NOMO-1 treated with dmso at 0.1 percent for 144 hours (cell line): ENCODE data around the gene KIF21A.

Experiments used
- DNase-seq: peaks from one replicate; lab custom pipeline; 2025; ENCODE audit not compliant: unreplicated experiment; lab: John Stamatoyannopoulos, UW

KIF21A gene

GRCh38 chr12:39287817-39288216 is 155.1 kb downstream of the KIF21A start:
- peak; percentile 20 for DNase-seq

- DNase-seq = no peak
Measured at GRCh38 chr12:39287409-39287808, 155.5 kb downstream of the KIF21A start.

- no peak for DNase-seq
Measured at GRCh38 chr12:39278426-39278825, 164.5 kb downstream of the KIF21A start.

DNA sequence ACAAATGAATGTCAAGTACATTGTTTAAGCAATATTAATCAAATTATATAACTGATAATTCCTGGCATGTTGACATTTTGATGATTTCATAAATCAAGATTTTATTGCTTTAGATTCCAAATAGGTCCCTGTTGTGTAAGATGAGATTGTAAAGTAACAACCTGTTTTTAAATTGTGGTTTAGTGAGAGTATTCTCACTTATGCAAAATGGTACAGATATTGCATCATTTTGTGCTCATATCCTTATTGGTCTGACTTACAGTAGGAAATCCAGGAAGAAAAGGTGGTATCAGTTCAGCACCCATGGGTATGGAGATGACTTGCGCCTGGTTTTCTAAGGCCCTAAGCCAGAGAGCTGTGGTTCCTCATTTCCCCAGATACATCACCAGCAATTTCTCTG is 165.5 kb downstream of the KIF21A start:
- DNase-seq = peak; percentile 7

DNA sequence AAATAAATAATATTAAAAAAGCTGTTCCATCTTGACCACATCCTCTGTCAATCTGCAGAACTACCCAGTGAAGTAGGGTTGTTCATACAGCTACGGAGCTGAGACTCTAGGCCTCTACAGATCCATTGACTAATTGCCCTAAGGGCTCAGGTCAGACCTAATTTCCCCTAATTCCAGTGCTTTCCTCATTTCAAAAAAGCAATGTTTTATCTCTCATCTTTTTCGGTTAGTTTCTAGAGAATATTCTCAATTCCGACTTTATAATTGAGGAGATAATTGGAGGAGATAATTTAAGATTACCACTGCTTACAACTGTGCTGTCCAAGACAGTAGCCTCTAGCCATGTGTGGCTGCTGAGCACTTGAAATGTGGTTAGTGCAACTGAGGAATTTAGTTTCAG is 167.1 kb downstream of the KIF21A start:
- DNase-seq = no peak

- DNase-seq = no peak
Measured at GRCh38 chr12:39272871-39273655, 169.9 kb downstream of the KIF21A start.

- DNase-seq = no peak
Measured at GRCh38 chr12:39269492-39269891, 173.4 kb downstream of the KIF21A start.

GRCh38 chr12:39267886-39268285 is 175.0 kb downstream of the KIF21A start:
- DNase-seq = no peak

DNA sequence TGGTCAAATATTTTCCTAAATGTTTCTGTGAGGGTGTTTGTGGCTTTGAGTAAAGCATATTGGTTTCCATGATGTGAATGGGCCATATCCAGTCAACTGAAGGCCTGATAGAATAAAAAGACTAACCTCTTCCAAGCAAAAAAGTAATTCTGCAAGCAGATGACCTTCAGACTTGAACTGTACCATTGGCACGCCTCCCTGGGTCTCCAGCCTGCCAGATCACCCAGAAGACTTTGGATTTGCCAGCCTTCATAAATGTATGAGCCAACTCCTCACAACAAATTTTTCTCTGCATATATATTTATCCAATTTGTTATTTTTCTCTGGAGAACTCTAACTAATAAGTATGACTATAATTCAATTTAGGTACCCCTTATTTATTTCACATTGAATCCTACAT is 190.3 kb downstream of the KIF21A start:
- no peak for DNase-seq
